Neural cell (in vitro differentiated cells): ENCODE measurements around the gene KPRP.

Experiments used
- CTCF ChIP-seq: fragments of 450-650 bp; IDR thresholded peaks from 2 replicates; pipeline ENCODE4 v1.5.1; 2014; ENCODE audit warnings: antibody characterized with exemption, mild to moderate bottlenecking, moderate library complexity; ENCODE audit not compliant: poor library complexity, severe bottlenecking
- EP300 ChIP-seq: fragments of 450-650 bp; conservative IDR thresholded peaks from 2 replicates; pipeline ENCODE4 v1.6.1; 2014; ENCODE audit warnings: antibody characterized with exemption, mild to moderate bottlenecking, moderate library complexity; ENCODE audit not compliant: poor library complexity, severe bottlenecking
- EZH2 ChIP-seq: fragments of 200-600, 300-800 bp; shearing (Covaris generic), sonication (generic); IDR thresholded peaks from 2 replicates; pipeline ENCODE4 v1.6.1; 2014; ENCODE audit warnings: antibody characterized with exemption, low read length, borderline replicate concordance, mild to moderate bottlenecking; ENCODE audit not compliant: insufficient read depth, poor library complexity, severe bottlenecking
- POLR2AphosphoS5 ChIP-seq: IDR thresholded peaks from 2 replicates; pipeline ENCODE4 v1.6.1; 2012

GRCh38 chr1:152761609-152762213 is 3.9 kb downstream of the KPRP start:
- TF ChIP-seq POLR2AphosphoS5 (no peak), EP300 (no peak), CTCF (no peak), EZH2 (no peak)
